Uterus (tissue), 2 donors: ENCODE measurements around the gene LY6G6F.

ENCODE experiments used
- CTCF ChIP-seq, 4 experiments: fragments of 200-600 bp in 2 of 4; fragments of 450-650 bp in 2 of 4; sonication (generic) in 2 of 4; IDR thresholded peaks; one replicate each; pipeline ENCODE4 v1.5.1; 2016 to 2019; ENCODE audit warnings: antibody characterized with exemption in 4 of 4, mild to moderate bottlenecking in 2 of 4, moderate library complexity in 1 of 4
- POLR2A ChIP-seq, 2 donors: fragments of 450-650 bp; IDR thresholded peaks; one replicate each; pipeline ENCODE4 v1.6.1; 2016; ENCODE audit warnings: antibody characterized with exemption in 2 of 2, mild to moderate bottlenecking in 1 of 2, moderate library complexity in 1 of 2

GRCh38 chr6:31676322-31676903, 30.3 kb upstream of the LY6G6F start:
- TF ChIP-seq POLR2A (IDR thresholded peaks at IDR 0.05): no peak
- no peak for TF ChIP-seq CTCF (IDR thresholded peaks at IDR 0.05)
